ENCODE measurements around the gene MMP23B. TPM values are rescaled to one million over a fixed set of nuclear protein-coding genes. Genes with fewer than 3 reads are reported as not detected.
"Not testable (repeated sequence)": the region's sequence is repeated elsewhere in the genome, so short reads cannot be mapped to it uniquely, and the experiment has no call there.

The MMP23B gene
- 10 to 100 TPM in 1 of 2 donors, 1 to 10 TPM in 1; 9.5 to 11.0 TPM for total RNA-seq
- long read RNA-seq, result 0 reads

DNA sequence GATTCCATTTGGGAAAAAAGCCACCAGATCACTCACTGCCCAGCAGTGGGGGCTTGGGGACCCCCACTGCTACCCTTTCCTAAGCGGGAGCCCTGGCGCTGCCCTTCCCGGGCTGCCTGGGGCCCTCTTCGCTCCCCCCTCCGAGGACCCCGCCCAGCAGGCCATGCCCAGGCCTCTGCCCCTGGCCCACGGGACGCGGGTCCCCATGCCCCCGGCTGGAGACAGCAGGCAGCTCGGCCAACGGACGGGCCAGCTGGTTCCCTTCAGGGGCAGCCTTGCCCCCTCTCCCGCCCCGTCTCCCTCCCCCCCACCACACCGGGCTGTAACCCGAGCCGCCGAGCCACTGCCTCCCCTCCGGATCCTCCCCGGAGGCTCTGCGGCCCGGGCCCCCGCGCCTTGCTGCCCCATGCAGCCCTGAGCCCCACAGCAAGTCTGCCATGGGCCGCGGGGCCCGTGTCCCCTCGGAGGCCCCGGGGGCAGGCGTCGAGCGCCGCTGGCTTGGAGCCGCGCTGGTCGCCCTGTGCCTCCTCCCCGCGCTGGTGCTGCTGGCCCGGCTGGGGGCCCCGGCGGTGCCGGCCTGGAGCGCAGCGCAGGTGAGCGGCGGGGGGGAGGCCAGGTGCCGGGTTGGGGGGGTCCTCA is at the start of gene MMP23B:
MMP23B (plus strand) TSS at position 392 of the 639 bp plus-strand sequence; CDS start at position 438, 46 bp downstream.
- DNase-seq (peak; percentile 38), ATAC-seq (peak; percentile 9 to 13)
- intact Hi-C loops (cut with DNase I), result no loop called here

DNA sequence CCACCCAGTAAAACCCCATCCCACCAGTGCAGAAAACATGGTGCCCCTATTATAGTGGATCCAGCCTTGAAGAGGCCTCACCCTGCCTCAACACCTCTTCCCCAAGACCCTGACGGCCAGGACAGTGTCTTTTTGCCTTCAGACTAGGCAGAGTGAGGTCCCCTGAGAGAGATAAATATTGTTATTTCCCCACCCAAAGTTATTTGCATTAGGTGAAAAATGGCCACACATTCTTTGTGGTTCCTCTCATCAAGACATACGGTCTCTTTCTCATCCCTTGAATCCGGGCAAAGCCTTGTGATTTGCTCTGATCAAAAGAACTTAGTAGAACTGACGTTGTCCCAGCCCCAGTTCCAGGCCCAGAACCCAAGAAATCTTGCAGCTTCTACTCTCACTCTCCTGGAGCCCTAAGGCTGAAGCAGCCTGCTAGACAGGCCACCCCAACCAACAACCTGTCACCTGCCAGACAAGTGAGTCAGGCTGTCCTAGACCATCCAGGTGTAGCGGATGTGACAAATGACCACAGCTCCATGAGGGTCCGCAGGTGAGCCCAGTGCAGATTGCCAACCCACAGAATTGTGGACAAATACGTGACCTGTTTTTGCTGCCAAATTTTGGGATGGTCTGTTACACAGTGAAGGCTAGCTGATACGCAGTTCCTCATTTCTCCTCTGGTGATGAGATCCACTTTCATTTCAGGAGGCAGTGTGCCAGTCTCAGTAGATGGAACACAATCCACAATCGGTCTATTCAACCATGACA is 49.2 kb upstream of the MMP23B start:
- ATAC-seq (no peak), DNase-seq (no peak)
- intact Hi-C loops (cut with DNase I), result no loop called here

DNA sequence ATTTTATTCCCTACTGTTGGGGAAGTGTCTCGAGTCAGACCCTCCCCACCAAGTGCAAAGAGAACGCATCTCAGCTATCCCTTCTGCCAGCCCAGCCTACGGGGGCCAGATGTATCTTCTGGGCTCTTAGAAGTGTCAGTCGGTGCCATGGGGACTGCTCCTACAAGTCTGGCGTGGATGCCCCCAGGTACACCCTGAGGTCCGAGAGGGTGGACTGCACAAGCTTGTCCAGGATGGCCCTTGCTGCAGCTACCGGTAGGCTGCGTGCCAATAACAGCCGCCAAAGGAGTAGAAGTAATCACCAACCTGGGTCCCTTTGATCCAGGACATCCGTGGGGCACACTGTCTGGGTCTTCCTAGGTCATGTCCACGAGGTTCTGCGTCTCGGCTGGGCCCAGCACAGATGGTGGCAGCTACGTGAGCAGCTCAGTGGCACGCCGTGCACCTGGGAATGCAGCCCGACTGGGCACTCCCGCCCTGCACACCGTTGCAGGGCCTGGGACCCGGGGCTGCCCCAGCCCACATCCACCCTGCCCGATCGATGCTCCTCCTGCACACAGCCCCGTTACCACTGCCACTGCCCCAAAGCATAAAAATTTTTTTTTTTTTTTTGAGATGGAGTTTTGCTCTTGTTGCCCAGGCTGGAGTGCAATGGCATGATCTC is 48.5 kb upstream of the MMP23B start:
- no peak for DNase-seq
- ATAC-seq, result no peak
- intact Hi-C loops (cut with DNase I), result no loop called here

DNA sequence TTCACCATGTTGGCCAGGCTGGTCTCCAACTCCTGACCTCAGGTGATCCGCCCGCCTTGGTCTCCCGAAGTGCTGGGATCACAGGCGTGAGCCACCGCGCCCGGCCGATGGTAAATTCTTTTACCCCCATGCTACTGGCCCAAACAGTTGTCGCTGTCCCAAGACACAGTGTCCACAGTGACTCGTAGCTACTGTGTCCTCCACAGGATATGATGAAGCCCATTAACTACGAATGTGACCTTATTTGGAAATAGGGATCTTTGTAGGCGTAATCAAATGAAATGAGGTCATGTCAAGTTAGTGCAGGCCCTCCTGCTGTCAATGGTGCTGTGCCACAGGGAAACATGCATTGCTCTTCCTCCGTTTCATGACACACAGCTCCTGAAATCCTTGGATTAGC is 40.5 kb upstream of the MMP23B start:
- intact Hi-C loops (cut with DNase I), result no loop called here
- no peak for DNase-seq
- ATAC-seq, result no peak

DNA sequence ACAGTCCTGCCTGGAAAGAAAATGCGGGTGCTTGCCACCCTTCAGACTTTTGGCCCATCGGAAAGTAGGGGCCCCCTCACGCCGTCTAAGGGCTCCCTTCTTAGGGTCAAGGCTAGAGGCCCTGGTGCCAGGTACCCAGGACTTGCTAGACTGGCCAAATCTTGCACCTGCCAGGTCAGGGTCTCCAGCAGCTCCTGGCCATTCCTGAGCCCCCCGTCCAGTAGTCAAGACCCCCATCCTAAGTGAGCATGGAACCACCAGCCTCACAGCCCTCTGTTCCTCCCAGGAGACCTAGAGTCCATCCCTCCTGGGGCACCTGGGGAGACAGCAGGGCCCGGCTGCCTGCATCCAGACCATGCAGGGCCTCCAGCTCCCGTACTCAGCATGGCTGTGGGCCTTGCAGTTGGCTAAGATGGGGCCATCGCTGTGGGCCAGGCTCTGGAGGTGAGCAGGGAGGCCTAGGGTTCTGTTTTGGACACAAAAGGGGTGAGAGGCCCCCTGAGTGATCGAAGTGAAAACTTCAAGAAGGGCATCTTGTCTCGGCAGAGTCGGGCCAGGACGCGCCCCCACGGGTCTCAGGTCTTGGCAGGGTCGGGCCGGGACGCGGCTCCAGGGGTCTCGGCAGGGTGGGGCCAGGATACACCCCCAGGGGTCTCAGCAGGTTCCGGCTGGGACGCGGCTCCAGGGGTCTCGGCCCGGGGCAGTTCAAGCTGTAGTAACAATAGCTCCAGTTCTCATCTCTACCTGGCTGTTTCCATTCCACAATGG is 38.0 kb upstream of the MMP23B start:
- ATAC-seq, result no peak
- no peak for DNase-seq
- intact Hi-C loops (cut with DNase I), result no loop called here

DNA sequence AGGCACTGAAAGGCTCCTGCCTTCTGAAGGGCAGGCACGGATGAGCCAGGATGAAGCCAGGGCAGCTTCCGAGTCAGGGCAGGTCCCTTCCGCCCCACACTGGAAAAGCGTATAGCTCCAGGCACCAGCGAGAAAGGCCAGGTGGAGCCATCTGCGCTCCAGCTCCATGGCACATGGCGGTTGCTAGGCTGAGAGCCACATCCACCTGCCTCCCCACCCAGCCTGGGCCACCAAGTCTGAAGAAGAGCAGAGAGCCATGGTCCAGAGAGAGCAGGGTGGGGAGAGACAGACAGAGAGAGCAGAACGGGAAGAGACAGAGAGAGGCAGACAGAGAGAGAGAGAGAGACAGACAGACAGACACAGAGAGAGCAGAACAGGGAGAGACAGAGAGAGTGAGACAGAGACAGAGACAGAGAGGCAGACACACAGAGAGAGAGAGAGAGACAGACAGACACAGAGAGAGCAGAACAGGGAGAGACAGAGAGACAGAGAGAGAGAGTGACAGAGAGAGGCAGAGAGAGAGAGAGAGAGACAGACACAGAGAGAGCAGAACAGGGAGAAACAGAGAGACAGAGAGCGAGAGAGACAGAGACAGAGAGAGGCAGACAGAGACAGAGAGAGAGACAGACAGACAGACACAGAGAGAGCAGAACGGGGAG is 37.2 kb upstream of the MMP23B start:
- DNase-seq (no peak), ATAC-seq (no peak)
- intact Hi-C loops (cut with DNase I), result no loop called here

DNA sequence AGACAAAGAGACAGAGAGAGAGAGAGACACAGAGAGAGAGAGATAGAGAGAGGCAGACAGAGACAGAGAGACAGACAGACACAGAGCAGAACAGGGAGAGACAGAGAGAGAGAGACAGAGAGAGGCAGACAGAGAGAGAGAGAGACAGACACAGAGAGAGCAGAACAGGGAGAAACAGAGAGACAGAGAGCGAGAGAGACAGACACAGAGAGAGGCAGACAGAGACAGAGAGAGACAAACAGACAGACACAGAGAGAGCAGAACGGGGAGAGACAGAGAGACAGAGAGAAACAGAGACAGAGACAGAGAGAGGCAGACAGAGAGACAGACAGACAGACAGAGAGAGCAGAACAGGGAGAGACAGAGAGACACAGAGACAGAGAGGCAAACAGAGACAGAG is 36.6 kb upstream of the MMP23B start:
- intact Hi-C loops (cut with DNase I); DNase-seq; ATAC-seq: not testable (repeated sequence)

DNA sequence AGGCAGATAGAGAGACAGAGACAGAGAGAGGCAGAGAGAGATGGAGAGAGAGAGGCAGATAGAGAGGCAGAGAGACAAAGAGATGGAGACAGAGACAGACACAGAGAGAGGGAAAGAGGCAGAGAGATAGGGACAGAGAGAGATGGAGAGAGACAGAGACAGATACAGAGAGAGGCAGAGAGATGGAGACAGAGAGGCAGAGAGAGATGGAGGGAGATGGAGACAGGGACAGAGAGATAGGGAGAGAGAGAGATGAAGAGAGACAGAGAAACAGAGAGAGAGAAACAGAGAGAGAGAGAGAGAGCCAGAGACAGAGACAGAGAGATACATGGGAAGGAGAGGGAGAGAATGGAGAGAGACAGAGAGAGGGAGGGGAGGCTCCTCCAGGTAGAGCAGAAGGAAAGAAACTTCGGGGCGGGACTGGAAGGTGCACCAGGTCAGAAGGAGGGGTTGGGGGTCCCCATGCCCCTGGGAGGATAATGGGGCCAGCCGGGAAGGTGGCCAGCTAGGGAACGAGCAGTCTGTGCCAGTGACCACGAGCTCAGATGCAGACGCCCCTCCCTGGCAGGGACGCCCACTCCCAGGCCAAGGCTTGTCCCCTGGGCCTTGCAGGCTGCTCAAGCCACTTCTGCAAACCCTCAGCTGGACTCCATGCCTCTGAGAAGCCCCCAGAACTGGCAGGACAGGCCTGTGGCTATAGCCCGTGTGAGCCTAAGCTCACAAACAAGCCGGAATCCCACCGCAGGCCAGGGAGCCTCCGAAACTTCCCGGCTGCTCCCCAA is 35.3 kb upstream of the MMP23B start:
- DNase-seq (no peak), ATAC-seq (no peak)
- intact Hi-C loops (cut with DNase I), result no loop called here

DNA sequence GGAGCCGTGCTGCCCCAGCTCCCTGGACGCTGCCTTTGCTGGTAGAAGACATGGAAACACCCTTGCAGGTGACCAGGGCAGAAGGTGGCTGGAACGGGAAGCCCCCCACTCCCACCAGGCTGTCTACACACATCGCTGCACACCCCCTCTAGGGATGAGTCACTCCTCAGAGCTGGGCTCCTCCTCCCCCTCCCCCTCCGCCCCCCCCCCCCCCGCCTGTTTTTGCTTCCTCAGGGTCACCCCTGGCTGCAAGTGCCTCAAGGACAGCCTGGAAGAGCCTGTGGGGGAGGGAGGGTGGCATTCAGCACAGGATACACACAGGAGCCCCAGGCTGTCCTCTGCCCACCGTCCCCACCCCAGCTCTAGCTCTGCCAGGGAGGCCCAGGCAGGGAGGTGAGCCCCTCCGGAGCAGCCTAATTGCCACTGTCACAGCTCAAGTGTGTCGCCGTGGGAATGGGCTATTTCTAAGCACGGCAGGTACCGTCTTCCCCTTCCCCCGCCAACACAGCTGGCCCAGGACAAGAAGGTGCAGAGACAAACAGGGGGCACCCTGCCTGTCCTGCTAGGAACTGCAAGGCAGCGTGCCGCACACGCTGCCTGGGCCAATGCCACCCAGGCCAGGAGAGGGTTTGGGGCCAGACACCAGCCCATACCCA is 34.6 kb upstream of the MMP23B start:
- intact Hi-C loops (cut with DNase I), result no loop called here
- DNase-seq (no peak), ATAC-seq (no peak)

DNA sequence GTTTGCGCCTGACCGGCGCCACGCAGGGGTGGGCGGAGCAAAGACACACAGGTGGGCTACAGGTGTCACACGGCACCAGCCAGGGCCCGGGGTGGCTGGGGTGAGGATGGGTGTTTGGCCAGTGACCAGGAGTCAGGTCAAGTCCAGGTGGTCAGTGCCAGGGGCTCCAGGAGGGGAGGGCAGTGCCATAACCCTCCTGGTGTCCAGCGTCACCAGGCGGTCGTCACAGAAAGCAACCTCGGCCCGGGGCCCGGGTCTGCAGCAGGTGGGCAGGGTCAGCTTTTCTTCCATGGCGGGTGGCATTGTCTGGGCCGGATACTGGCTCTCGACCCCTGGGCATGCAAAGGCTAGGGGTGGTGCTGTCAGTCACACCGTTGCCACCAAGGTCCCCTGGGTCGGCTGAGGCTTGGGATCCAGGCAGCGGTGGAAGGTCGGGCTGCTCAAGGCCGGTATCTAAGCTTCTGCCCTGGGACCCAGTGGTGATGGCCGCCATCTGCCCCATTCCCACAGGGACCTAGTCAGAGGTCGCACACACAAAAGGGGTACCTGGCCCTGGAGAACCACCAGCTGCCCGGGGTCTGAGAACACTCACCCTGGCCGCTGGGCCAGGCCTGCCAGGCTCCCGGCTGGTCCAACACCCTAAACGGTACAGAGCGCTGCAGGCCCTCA is 33.8 kb upstream of the MMP23B start:
- intact Hi-C loops (cut with DNase I), result no loop called here
- no peak for ATAC-seq
- DNase-seq, result no peak

DNA sequence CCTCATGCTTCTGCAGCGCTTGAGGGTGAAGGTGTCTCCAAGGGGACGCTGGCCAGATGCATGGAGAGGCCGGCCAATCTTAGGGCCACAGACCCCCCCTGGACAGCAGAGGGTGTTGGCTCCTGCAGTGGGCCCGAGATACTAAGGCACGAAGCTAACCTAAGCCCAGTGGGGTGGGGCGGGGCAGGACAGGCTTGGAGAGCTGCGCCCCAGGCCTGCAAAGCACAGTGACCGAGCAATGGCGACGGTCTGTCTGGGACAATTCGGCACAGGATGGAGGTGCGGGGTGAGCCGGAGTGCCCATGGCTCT is 33.3 kb upstream of the MMP23B start:
- ATAC-seq, result no peak
- intact Hi-C loops (cut with DNase I), result no loop called here

DNA sequence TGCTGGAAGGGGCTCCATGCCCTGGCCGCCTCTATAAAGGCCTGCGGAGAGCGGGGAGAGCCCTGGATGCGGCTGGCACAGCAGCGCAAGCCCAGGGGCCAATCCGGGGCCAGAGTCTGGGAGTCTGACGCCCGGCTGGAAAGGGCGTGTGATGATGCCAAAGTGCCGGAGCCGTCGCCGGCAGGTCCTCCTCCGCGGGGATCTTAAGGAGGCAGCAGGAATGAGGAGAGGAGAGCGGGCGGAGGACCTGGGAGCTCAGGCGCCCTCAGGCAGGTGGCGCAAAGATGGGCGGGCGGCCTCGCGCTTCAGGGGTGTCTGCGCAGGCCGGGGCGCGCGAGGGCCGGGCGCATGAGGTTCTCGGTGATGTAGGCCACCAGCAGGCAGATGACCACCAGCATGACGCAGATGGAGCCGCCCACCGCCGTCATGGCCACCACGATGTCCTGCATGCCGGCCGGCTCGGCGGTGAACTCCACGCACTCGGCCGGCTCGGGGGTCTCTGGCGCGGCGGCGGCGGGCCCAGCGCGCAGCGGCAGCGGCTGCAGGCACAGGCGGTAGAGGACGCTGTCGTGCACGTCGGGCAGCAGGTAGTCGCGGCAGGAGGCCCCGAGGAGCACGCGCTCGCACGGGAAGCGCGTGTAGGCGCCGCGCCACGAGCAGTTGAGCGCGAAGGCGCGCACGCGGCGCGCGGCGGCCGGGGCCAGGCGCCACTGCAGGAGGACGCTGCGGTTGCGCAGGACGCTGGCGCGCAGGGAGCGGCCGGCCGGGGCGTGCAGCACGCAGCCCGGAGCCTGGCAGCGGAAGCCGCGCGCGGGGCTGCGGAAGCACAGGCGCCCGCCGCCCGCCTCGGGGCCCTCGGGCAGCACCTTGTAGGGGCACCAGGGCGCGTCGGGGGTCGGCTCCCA is 32.7 kb upstream of the MMP23B start:
- intact Hi-C loops (cut with DNase I), result no loop called here
- peak in 1 of 2 donors; percentile 20 for ATAC-seq
- no peak for DNase-seq

More for the DNA sequence above, 33.3 kb upstream of the MMP23B start:
- DNase-seq, result no peak

DNA sequence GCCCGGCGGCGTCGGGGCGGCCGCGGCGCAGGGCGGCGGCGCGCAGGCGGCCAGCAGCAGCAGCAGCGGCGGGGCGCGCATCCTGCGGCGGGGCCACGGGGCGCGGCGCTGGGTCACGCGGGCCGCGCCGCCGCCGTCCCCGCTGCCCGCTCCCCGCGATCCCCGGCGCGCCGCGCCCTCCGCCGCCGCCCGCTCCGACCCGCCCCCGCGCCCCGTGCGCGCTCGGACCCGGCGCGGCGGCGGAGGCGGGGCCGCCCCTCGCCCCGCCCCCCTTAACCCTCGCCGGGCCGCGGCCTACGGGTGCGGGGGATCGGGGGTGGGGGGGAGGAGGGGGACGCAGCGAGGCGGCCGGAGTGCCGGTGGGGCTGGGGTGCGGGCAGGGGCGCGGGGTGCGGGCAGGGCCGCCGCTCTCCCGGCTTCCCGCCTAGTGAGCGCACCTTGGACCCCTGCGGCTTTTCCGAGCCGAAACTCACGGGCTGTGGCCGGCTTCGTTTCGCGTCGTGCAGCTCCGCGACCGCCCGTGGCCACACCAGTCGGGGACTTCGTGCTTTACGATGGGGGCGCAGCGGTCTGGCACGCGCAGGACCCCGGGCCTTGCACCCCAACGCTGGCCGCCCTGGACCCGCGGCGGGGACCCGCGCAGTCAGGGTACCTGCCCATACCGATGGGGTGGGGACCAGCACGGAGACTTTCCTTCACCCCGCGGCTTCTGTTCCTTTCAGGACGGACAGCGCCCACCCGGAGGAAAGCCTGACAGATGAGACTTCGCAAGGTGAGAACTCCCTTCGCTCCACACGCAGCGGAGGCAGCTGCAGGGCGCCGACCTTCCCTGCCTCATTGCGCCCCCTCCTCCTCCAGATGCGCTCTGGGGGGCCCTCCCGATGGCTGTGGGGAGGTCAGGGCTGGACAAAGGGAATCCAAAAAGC is 31.8 kb upstream of the MMP23B start, which contains the start of gene FNDC10:
FNDC10 (minus strand) TSS at position 201 of the 926 bp plus-strand sequence; CDS start at position 81, 120 bp downstream.
- intact Hi-C loops (cut with DNase I), result no loop called here
- DNase-seq, result no peak
- ATAC-seq, result peak in 1 of 2 donors; percentile 11

DNA sequence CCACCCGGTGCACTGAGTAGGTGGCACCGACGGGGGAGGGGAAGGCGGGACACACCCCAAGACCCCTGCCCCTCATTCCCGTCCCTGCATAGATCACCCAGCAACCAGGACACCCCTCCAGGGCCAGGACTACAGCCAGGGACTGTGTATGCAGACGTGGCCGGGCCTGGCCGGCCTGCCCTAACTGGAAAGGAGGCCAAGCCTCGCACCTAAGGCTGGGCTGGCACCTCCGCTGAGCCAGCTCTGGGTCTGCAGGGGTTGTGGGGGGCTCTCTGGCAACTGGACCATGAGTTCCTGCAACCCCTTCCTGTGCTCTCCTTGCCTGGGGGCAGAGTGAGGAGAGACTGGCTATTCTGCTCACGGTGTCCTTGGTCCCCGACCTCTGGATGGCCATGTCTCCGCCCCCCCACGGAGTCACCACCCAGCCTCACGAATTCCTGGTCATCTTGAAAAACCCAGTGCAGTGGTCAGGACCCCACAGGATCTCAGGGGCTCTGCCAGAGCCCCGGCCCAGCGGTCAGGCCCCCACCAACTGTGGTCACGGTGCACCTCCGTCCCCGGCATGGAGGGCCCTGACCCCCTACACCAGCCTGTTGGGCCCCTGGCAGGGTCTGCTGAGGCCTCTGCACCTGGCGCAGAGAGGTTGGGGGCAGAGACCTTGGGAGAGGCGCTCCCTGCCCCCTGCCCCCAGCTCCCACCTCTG is 31.0 kb upstream of the MMP23B start:
- DNase-seq, result peak; percentile 13
- intact Hi-C loops (cut with DNase I), result no loop called here
- ATAC-seq, result no peak

All from left cardiac atrium (tissue), 4 donors.